22Rv1 (cell line): ENCODE measurements around the gene SPEF1.

Source experiments
- ZFX ChIP-seq: fragments of 450-650 bp; IDR thresholded peaks from 2 replicates; pipeline ENCODE4 v1.6.1; 2017; ENCODE audit warnings: antibody characterized with exemption, borderline replicate concordance
- TF ChIP-seq, protein P1 (sequence below): fragments of 450-650 bp; IDR thresholded peaks from 2 replicates; pipeline ENCODE4 v1.5.1; 2017; ENCODE audit warnings: mild to moderate bottlenecking

DNA sequence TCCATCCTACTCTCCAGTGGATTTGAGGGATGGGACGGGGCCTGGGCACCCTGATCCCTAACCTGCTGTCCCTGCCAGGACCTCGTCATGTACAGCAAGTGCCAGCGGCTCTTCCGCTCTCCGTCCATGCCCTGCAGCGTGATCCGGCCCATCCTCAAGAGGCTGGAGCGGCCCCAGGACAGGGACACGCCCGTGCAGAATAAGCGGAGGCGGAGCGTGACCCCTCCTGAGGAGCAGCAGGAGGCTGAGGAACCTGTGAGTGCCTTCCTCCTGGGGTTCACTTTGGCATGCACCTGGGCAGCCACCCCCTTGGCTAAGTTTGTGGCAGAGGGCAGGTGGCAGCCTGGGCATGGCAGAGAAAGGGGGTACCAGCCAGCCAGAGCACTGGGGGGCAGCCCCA lies 20.6 kb upstream of the SPEF1 start:
- TF ChIP-seq, protein P1, sequence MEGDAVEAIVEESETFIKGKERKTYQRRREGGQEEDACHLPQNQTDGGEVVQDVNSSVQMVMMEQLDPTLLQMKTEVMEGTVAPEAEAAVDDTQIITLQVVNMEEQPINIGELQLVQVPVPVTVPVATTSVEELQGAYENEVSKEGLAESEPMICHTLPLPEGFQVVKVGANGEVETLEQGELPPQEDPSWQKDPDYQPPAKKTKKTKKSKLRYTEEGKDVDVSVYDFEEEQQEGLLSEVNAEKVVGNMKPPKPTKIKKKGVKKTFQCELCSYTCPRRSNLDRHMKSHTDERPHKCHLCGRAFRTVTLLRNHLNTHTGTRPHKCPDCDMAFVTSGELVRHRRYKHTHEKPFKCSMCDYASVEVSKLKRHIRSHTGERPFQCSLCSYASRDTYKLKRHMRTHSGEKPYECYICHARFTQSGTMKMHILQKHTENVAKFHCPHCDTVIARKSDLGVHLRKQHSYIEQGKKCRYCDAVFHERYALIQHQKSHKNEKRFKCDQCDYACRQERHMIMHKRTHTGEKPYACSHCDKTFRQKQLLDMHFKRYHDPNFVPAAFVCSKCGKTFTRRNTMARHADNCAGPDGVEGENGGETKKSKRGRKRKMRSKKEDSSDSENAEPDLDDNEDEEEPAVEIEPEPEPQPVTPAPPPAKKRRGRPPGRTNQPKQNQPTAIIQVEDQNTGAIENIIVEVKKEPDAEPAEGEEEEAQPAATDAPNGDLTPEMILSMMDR = no peak
- no peak for TF ChIP-seq ZFX
